VCaP (cell line): ENCODE data around the gene MEI4.
"Not testable (repeated sequence)": the region's sequence is repeated elsewhere in the genome, so short reads cannot be mapped to it uniquely, and the experiment has no call there.

Source experiments
- H3K27ac ChIP-seq: fragments of 450-650 bp; 2 replicates; pipeline ENCODE4 v1.5.1; 2017
- CTCF ChIP-seq: fragments of 450-650 bp; conservative IDR thresholded peaks from 2 replicates; pipeline ENCODE4 v1.5.1; 2017; ENCODE audit warnings: mild to moderate bottlenecking, moderate library complexity

MEI4 gene

GRCh38 chr6:77683515-77683914, 30.7 kb downstream of the MEI4 start:
- H3K27ac ChIP-seq: no peak overlapping the region
- no peak for TF ChIP-seq CTCF

GRCh38 chr6:77686931-77687330, 34.1 kb downstream of the MEI4 start:
- TF ChIP-seq CTCF: no peak
- no peak overlapping the region for H3K27ac ChIP-seq

- TF ChIP-seq CTCF: no peak
- H3K27ac ChIP-seq: no peak overlapping the region
Measured at GRCh38 chr6:77688649-77689048, 35.8 kb downstream of the MEI4 start.

GRCh38 chr6:77700095-77700494, 47.3 kb downstream of the MEI4 start:
- not testable (repeated sequence) for H3K27ac ChIP-seq

- no peak for TF ChIP-seq CTCF
- no peak overlapping the region for H3K27ac ChIP-seq
Measured at GRCh38 chr6:77707603-77708002, 54.8 kb downstream of the MEI4 start.

GRCh38 chr6:77715588-77715987, 62.7 kb downstream of the MEI4 start:
- H3K27ac ChIP-seq: no peak overlapping the region
- TF ChIP-seq CTCF: no peak

- TF ChIP-seq CTCF: no peak
- no peak overlapping the region for H3K27ac ChIP-seq
Measured at GRCh38 chr6:77716311-77716710, 63.5 kb downstream of the MEI4 start.

- H3K27ac ChIP-seq: not testable (repeated sequence)
Measured at GRCh38 chr6:77736010-77736409, 83.2 kb downstream of the MEI4 start.

- no peak overlapping the region for H3K27ac ChIP-seq
- peak; percentile 71 for TF ChIP-seq CTCF
Measured at GRCh38 chr6:77740380-77740779, 87.5 kb downstream of the MEI4 start.

GRCh38 chr6:77752156-77752555, 99.3 kb downstream of the MEI4 start:
- not testable (repeated sequence) for H3K27ac ChIP-seq
